H9 (cell line): ENCODE data around the gene DYRK1A. TPM values are rescaled to one million over a fixed set of nuclear protein-coding genes. Genes with fewer than 3 reads are reported as not detected.

Experiments
- DNase-seq: peaks from one replicate; pipeline ENCODE4 v3.0.0-alpha.2; 2017
- H2AFZ ChIP-seq: one replicate; pipeline ENCODE4 v1.6.1; 2013; ENCODE audit warnings: mild to moderate bottlenecking, low read length, control low read depth, moderate library complexity
- H2AK5ac ChIP-seq: 2 replicates; pipeline ENCODE4 v1.6.1; 2013; ENCODE audit warnings: low read length, control low read depth, mixed read lengths; ENCODE audit not compliant: insufficient read length
- H2BK120ac ChIP-seq: one replicate; pipeline ENCODE4 v1.6.1; 2013; ENCODE audit warnings: low read depth, mild to moderate bottlenecking, low read length, control low read depth, inconsistent platforms; ENCODE audit not compliant: poor library complexity, severe bottlenecking
- H2BK12ac ChIP-seq: 2 replicates; pipeline ENCODE4 v1.6.1; 2013; ENCODE audit warnings: low read length, control low read depth, mixed read lengths, low read depth; ENCODE audit not compliant: insufficient read length
- H2BK15ac ChIP-seq: 2 replicates; pipeline ENCODE4 v1.6.1; 2013; ENCODE audit warnings: low read depth, low read length, control low read depth
- H2BK20ac ChIP-seq: one replicate; pipeline ENCODE4 v1.6.1; 2013; ENCODE audit warnings: low read depth, mild to moderate bottlenecking, low read length, control low read depth, inconsistent platforms; ENCODE audit not compliant: poor library complexity, severe bottlenecking
- H2BK5ac ChIP-seq: 2 replicates; pipeline ENCODE4 v1.6.1; 2013; ENCODE audit warnings: low read length, control low read depth, mixed read lengths; ENCODE audit not compliant: insufficient read length
- H3K14ac ChIP-seq: 2 replicates; pipeline ENCODE4 v1.6.1; 2013; ENCODE audit warnings: low read length, control low read depth; ENCODE audit not compliant: insufficient read depth
- H3K18ac ChIP-seq: 2 replicates; pipeline ENCODE4 v1.6.1; 2013; ENCODE audit warnings: low read depth, mild to moderate bottlenecking, mixed read lengths, low read length, control low read depth; ENCODE audit not compliant: insufficient read length
- H3K23ac ChIP-seq: 2 replicates; pipeline ENCODE4 v1.6.1; 2013; ENCODE audit warnings: low read length, control low read depth, mixed read lengths, low read depth; ENCODE audit not compliant: insufficient read length
- H3K23me2 ChIP-seq: 2 replicates; pipeline ENCODE4 v1.6.1; 2013; ENCODE audit warnings: low read depth, mild to moderate bottlenecking, mixed read lengths, low read length, control low read depth; ENCODE audit not compliant: insufficient read length, poor library complexity, severe bottlenecking
- H3K27ac ChIP-seq: 2 replicates; pipeline ENCODE4 v1.5.1; 2013; ENCODE audit warnings: low read length, control low read depth, mixed read lengths, low read depth; ENCODE audit not compliant: insufficient read length
- H3K27me3 ChIP-seq: 2 replicates; pipeline ENCODE4 v1.6.1; 2013; ENCODE audit warnings: low read length, control low read depth, inconsistent platforms; ENCODE audit not compliant: insufficient read depth
- H3K4ac ChIP-seq: 2 replicates; pipeline ENCODE4 v1.6.1; 2013; ENCODE audit warnings: low read depth, mild to moderate bottlenecking, control low read depth, inconsistent platforms, low read length, moderate library complexity
- H3K4me1 ChIP-seq: 2 replicates; pipeline ENCODE4 v1.6.1; 2013; ENCODE audit warnings: low read length, control low read depth, inconsistent platforms; ENCODE audit not compliant: insufficient read depth
- H3K4me2 ChIP-seq: 2 replicates; pipeline ENCODE4 v1.6.1; 2013; ENCODE audit warnings: low read length, control low read depth, mixed read lengths; ENCODE audit not compliant: insufficient read length, insufficient read depth
- H3K56ac ChIP-seq: 2 replicates; pipeline ENCODE4 v1.6.1; 2013; ENCODE audit warnings: low read depth, mild to moderate bottlenecking, mixed read lengths, low read length, control low read depth; ENCODE audit not compliant: insufficient read length
- H3K79me1 ChIP-seq: 2 replicates; pipeline ENCODE4 v1.6.1; 2013; ENCODE audit warnings: low read depth, mild to moderate bottlenecking, moderate library complexity, low read length, control low read depth, inconsistent platforms; ENCODE audit not compliant: insufficient read depth, poor library complexity, severe bottlenecking
- H3K79me2 ChIP-seq: 2 replicates; pipeline ENCODE4 v1.6.1; 2013; ENCODE audit warnings: low read length, control low read depth, inconsistent platforms; ENCODE audit not compliant: insufficient read depth
- H3K9ac ChIP-seq: 2 replicates; pipeline ENCODE4 v1.6.1; 2013; ENCODE audit warnings: low read length, control low read depth, mixed read lengths; ENCODE audit not compliant: insufficient read length; ENCODE audit errors: extremely low read depth
- H3K9me3 ChIP-seq: one replicate; pipeline ENCODE4 v1.6.1; 2013; ENCODE audit warnings: low read depth, low read length, inconsistent platforms; ENCODE audit not compliant: control insufficient read depth
- H3T11ph ChIP-seq: one replicate; pipeline ENCODE4 v1.6.1; 2013; ENCODE audit warnings: mild to moderate bottlenecking, low read length, control low read depth, inconsistent platforms
- H4K20me1 ChIP-seq: one replicate; pipeline ENCODE4 v1.6.1; 2013; ENCODE audit not compliant: control insufficient read depth, insufficient read length, insufficient read depth
- H4K5ac ChIP-seq: 2 replicates; pipeline ENCODE4 v1.6.1; 2013; ENCODE audit warnings: low read depth, mild to moderate bottlenecking, mixed read lengths, low read length, control low read depth; ENCODE audit not compliant: insufficient read length
- H4K8ac ChIP-seq: replicated peaks from 2 replicates; pipeline ENCODE4 v1.6.1; 2013; ENCODE audit warnings: low read length, control low read depth, mixed read lengths, low read depth; ENCODE audit not compliant: insufficient read length
- H4K91ac ChIP-seq: 2 replicates; pipeline ENCODE4 v1.6.1; 2013; ENCODE audit warnings: low read depth, mild to moderate bottlenecking, moderate library complexity, mixed read lengths, low read length, control low read depth; ENCODE audit not compliant: insufficient read length
- H3K27ac Mint-ChIP-seq, 3 experiments: 2 replicates in 2 of 3; 3 replicates in 1 of 3; pipeline ENCODE4 v1.8.0; 2020 to 2021; ENCODE audit warnings: mixed read lengths in 3 of 3, mild to moderate bottlenecking in 1 of 3, moderate library complexity in 1 of 3
- H3K27me3 Mint-ChIP-seq: 2 replicates; pipeline ENCODE4 v1.8.0; 2021; ENCODE audit warnings: low read depth, mild to moderate bottlenecking, moderate library complexity, mixed read lengths
- H3K36me3 Mint-ChIP-seq, 3 experiments: 2 replicates in 2 of 3; 3 replicates in 1 of 3; pipeline ENCODE4 v1.8.0; 2020 to 2021; ENCODE audit warnings: low read depth in 3 of 3, mixed read lengths in 3 of 3; ENCODE audit not compliant: insufficient read depth in 1 of 3
- H3K4me1 Mint-ChIP-seq, 2 experiments: 2 replicates each; pipeline ENCODE4 v1.8.0; 2020; ENCODE audit warnings: mixed read lengths in 2 of 2
- H3K4me3 Mint-ChIP-seq, 2 experiments: 2 replicates in 1 of 2; 3 replicates in 1 of 2; pipeline ENCODE4 v1.8.0; 2020 to 2021; ENCODE audit warnings: mild to moderate bottlenecking in 2 of 2, mixed read lengths in 2 of 2, moderate library complexity in 1 of 2
- H3K9me3 Mint-ChIP-seq, 2 experiments: 2 replicates in 1 of 2; 3 replicates in 1 of 2; pipeline ENCODE4 v1.8.0; 2020; ENCODE audit warnings: mild to moderate bottlenecking in 2 of 2, mixed read lengths in 2 of 2, moderate library complexity in 1 of 2
- whole genome bisulfite sequencing: extraction: QIAGEN DNeasy Blood & Tissue Kit; methylation state at CpG from one replicate; pipeline ENCODE4 v1.1.7; 2013; ENCODE audit warnings: missing lambda C conversion rate, low lambda C conversion rate, mixed read lengths; ENCODE audit not compliant: insufficient read length; ENCODE audit errors: extremely low coverage; 5-methylcytosine and 5-hydroxymethylcytosine counted together
- total RNA-seq: library from RNA; stranded (reverse); gene quantifications from 2 replicates; pipeline ENCODE4 v1.2.1, GENCODE V29; 2021
- TF ChIP-seq, protein P1 (sequence below): fragments of 200-600 bp; sonication (generic); conservative IDR thresholded peaks from 3 replicates; pipeline ENCODE4 v1.8.0; 2021; ENCODE audit warnings: antibody characterized with exemption, mild to moderate bottlenecking

DYRK1A gene
- total RNA-seq, 1 experiment from 2014 or later: 73.6 TPM

DNA sequence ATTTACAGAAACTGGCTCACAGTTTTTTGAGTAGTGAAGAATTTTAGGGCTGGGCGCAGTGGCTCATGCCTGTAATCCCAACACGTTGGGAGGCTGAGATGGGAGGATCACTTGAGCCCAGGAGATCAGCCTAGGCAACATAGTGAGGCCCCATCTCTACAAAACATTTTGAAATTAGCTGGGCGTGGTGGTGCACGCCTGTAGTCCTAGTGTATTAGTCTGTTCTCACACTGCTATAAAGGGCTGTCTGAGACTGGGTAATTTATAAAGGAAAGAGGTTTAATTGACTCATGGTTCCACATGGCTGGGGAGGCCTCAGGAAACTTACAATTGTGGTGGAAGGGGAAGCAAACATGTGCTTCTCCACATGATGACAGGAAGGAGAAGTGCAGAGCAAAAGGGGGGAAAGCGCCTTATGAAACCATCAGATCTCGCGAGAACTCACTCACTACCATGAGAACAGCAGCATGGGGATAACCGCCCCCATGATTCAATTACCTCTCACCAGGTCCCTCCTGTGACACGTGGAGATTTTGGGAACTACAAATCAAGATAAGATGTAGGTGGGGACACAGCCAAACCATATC, 24.4 kb upstream of the DYRK1A start:
- H3K79me1 ChIP-seq: no peaks in the 10 kb centered on the region
- no peak overlapping the region for H3K9ac ChIP-seq
- Mint-ChIP-seq H3K27ac (peak overlapping the region in 1 of 3 experiments; percentile 40; a peak in 1 of 7 replicates), H3K36me3 (peaks cover 0 to 9% (median 2%) of the 10 kb centered on the region in 3 experiments; a peak in 2 of 7 replicates), H3K9me3 (peaks cover 0 to 6% of the 10 kb centered on the region in 2 experiments; a peak in 3 of 5 replicates), H3K4me3 (no peak overlapping the region), H3K4me1 (peaks cover 7 to 10% of the 10 kb centered on the region in 2 experiments), H3K27me3 (peaks cover 1% of the 10 kb centered on the region)
- H3K27ac ChIP-seq: no peak overlapping the region
- WGBS: no CpG with 5 or more reads among the region's 9 CpGs
- no peak overlapping the region for H3K14ac ChIP-seq
- H3K79me2 ChIP-seq: no peaks in the 10 kb centered on the region
- no peaks in the 10 kb centered on the region for H4K20me1 ChIP-seq
- H2BK20ac ChIP-seq: no peak overlapping the region
- H3K18ac ChIP-seq: no peak overlapping the region
- DNase-seq: no peak
- no peak overlapping the region for H3K4me2 ChIP-seq
- no peak overlapping the region for H2BK15ac ChIP-seq
- H3K4ac ChIP-seq: no peak overlapping the region
- H2BK12ac ChIP-seq: no peak overlapping the region
- no peak overlapping the region for H2AK5ac ChIP-seq
- H4K91ac ChIP-seq: no peak overlapping the region
- no peak overlapping the region for H3K56ac ChIP-seq
- no peaks in the 10 kb centered on the region; the same call in 1 of the 2 replicates for H3K4me1 ChIP-seq
- no peak overlapping the region for H2BK120ac ChIP-seq
- no peak overlapping the region for H4K8ac ChIP-seq
- H3K27me3 ChIP-seq: no peaks in the 10 kb centered on the region
- TF ChIP-seq, protein P1, sequence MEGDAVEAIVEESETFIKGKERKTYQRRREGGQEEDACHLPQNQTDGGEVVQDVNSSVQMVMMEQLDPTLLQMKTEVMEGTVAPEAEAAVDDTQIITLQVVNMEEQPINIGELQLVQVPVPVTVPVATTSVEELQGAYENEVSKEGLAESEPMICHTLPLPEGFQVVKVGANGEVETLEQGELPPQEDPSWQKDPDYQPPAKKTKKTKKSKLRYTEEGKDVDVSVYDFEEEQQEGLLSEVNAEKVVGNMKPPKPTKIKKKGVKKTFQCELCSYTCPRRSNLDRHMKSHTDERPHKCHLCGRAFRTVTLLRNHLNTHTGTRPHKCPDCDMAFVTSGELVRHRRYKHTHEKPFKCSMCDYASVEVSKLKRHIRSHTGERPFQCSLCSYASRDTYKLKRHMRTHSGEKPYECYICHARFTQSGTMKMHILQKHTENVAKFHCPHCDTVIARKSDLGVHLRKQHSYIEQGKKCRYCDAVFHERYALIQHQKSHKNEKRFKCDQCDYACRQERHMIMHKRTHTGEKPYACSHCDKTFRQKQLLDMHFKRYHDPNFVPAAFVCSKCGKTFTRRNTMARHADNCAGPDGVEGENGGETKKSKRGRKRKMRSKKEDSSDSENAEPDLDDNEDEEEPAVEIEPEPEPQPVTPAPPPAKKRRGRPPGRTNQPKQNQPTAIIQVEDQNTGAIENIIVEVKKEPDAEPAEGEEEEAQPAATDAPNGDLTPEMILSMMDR: no peak
- no peak overlapping the region for H3T11ph ChIP-seq
- H3K23ac ChIP-seq: no peak overlapping the region
- no peak overlapping the region for H2AFZ ChIP-seq
- no peaks in the 10 kb centered on the region for H3K23me2 ChIP-seq
- H2BK5ac ChIP-seq: no peak overlapping the region
- no peaks in the 10 kb centered on the region for H3K9me3 ChIP-seq
- no peak overlapping the region for H4K5ac ChIP-seq
